Liver (tissue), 3 donors: ENCODE measurements around the gene ERBB2.

Experiments
- EGR1 ChIP-seq, 2 donors: IDR thresholded peaks; 2 replicates each; pipeline ENCODE4 v1.6.1; 2016 to 2018; ENCODE audit warnings: antibody characterized with exemption in 2 of 2, low read depth in 2 of 2
- GABPA ChIP-seq, 2 donors: IDR thresholded peaks in 1 of 2; conservative IDR thresholded peaks in 1 of 2; 2 replicates each; pipeline ENCODE4 v1.6.1; 2016; ENCODE audit warnings: antibody characterized with exemption in 2 of 2, mild to moderate bottlenecking in 1 of 2, moderate library complexity in 1 of 2
- JUND ChIP-seq, 2 donors: IDR thresholded peaks; 2 replicates each; pipeline ENCODE4 v1.6.1; 2016; ENCODE audit warnings: antibody characterized with exemption in 2 of 2
- RAD21 ChIP-seq, 2 donors: IDR thresholded peaks; 2 replicates each; pipeline ENCODE4 v1.6.1; 2016; ENCODE audit warnings: antibody characterized with exemption in 2 of 2, mild to moderate bottlenecking in 2 of 2
- SP1 ChIP-seq: IDR thresholded peaks from 2 replicates; pipeline ENCODE4 v1.6.1; 2018; ENCODE audit warnings: antibody characterized with exemption, mild to moderate bottlenecking
- TAF1 ChIP-seq: conservative IDR thresholded peaks from 2 replicates; pipeline ENCODE4 v1.6.1; 2016; ENCODE audit warnings: antibody characterized with exemption, mild to moderate bottlenecking
- YY1 ChIP-seq: IDR thresholded peaks from 2 replicates; pipeline ENCODE4 v1.6.1; 2016; ENCODE audit warnings: antibody characterized with exemption, mild to moderate bottlenecking
- TF ChIP-seq, protein P1 (sequence below): fragments of 150-350 bp; IDR thresholded peaks from 2 replicates; pipeline ENCODE4 v1.5.1; 2017; ENCODE audit warnings: improper control_type of control experiment, low read depth, low read length; ENCODE audit not compliant: missing input control
- TF ChIP-seq, protein P2 (sequence below): IDR thresholded peaks from 2 replicates; pipeline ENCODE4 v1.6.1; 2016; ENCODE audit warnings: antibody characterized with exemption, mild to moderate bottlenecking
- TF ChIP-seq, protein P3 (sequence below): IDR thresholded peaks from 2 replicates; pipeline ENCODE4 v1.6.1; 2016; ENCODE audit warnings: antibody characterized with exemption
- TF ChIP-seq, protein P4 (sequence below): IDR thresholded peaks from 2 replicates; pipeline ENCODE4 v1.6.1; 2016; ENCODE audit warnings: antibody characterized with exemption
- donor health status: healthy.
- donor health status: healthy.

DNA sequence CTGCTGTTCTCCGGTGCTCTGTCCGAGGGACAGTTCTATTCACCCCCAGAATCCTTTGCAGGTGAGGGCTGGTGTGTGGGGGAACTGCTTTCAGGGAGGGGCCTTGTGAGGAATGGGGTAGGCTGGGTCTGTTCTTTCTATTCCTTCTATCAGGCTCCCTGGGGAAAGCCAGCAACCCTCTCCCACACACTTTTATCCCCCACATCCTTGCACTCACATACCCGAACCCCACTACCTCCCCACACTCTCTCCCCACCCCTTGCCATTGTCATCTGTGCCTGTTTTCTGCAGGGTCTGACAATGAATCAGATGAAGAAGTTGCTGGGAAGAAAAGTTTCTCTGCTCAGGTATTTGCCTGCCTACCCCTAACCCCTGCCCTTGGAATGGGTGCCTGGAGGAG lies 41.1 kb upstream of the ERBB2 start:
- TF ChIP-seq, protein P1, sequence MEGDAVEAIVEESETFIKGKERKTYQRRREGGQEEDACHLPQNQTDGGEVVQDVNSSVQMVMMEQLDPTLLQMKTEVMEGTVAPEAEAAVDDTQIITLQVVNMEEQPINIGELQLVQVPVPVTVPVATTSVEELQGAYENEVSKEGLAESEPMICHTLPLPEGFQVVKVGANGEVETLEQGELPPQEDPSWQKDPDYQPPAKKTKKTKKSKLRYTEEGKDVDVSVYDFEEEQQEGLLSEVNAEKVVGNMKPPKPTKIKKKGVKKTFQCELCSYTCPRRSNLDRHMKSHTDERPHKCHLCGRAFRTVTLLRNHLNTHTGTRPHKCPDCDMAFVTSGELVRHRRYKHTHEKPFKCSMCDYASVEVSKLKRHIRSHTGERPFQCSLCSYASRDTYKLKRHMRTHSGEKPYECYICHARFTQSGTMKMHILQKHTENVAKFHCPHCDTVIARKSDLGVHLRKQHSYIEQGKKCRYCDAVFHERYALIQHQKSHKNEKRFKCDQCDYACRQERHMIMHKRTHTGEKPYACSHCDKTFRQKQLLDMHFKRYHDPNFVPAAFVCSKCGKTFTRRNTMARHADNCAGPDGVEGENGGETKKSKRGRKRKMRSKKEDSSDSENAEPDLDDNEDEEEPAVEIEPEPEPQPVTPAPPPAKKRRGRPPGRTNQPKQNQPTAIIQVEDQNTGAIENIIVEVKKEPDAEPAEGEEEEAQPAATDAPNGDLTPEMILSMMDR = no peak
- TF ChIP-seq SP1 (no peak), TAF1 (no peak), EGR1 (IDR thresholded peaks at IDR 0.05; ENCODE audit: low read depth in 2 of 2) (no peak), YY1 (no peak), GABPA (IDR thresholded peaks at IDR 0.05 in 1 of 2, conservative IDR thresholded peaks at IDR 0.05 in 1 of 2) (no peak), JUND (IDR thresholded peaks at IDR 0.05) (no peak), RAD21 (IDR thresholded peaks at IDR 0.05) (no peak)
- TF ChIP-seq, protein P2, sequence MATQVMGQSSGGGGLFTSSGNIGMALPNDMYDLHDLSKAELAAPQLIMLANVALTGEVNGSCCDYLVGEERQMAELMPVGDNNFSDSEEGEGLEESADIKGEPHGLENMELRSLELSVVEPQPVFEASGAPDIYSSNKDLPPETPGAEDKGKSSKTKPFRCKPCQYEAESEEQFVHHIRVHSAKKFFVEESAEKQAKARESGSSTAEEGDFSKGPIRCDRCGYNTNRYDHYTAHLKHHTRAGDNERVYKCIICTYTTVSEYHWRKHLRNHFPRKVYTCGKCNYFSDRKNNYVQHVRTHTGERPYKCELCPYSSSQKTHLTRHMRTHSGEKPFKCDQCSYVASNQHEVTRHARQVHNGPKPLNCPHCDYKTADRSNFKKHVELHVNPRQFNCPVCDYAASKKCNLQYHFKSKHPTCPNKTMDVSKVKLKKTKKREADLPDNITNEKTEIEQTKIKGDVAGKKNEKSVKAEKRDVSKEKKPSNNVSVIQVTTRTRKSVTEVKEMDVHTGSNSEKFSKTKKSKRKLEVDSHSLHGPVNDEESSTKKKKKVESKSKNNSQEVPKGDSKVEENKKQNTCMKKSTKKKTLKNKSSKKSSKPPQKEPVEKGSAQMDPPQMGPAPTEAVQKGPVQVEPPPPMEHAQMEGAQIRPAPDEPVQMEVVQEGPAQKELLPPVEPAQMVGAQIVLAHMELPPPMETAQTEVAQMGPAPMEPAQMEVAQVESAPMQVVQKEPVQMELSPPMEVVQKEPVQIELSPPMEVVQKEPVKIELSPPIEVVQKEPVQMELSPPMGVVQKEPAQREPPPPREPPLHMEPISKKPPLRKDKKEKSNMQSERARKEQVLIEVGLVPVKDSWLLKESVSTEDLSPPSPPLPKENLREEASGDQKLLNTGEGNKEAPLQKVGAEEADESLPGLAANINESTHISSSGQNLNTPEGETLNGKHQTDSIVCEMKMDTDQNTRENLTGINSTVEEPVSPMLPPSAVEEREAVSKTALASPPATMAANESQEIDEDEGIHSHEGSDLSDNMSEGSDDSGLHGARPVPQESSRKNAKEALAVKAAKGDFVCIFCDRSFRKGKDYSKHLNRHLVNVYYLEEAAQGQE = no peak
- TF ChIP-seq, protein P3, sequence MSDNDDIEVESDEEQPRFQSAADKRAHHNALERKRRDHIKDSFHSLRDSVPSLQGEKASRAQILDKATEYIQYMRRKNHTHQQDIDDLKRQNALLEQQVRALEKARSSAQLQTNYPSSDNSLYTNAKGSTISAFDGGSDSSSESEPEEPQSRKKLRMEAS = no peak
- TF ChIP-seq, protein P4, sequence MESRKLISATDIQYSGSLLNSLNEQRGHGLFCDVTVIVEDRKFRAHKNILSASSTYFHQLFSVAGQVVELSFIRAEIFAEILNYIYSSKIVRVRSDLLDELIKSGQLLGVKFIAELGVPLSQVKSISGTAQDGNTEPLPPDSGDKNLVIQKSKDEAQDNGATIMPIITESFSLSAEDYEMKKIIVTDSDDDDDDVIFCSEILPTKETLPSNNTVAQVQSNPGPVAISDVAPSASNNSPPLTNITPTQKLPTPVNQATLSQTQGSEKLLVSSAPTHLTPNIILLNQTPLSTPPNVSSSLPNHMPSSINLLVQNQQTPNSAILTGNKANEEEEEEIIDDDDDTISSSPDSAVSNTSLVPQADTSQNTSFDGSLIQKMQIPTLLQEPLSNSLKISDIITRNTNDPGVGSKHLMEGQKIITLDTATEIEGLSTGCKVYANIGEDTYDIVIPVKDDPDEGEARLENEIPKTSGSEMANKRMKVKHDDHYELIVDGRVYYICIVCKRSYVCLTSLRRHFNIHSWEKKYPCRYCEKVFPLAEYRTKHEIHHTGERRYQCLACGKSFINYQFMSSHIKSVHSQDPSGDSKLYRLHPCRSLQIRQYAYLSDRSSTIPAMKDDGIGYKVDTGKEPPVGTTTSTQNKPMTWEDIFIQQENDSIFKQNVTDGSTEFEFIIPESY = no peak
